Left renal cortex interstitium (tissue), 4 donors: Measurements from ENCODE around the gene PRSS53. TPM values are rescaled to one million over a fixed set of nuclear protein-coding genes. Genes with fewer than 3 reads are reported as not detected.
"Not testable (repeated sequence)": the region's sequence is repeated elsewhere in the genome, so short reads cannot be mapped to it uniquely, and the experiment has no call there.

Source experiments
- DNase-seq, 4 donors: peaks; one replicate each; pipeline ENCODE4 v3.0.0-alpha.2; 2013; ENCODE audit warnings: low read depth in 4 of 4, low spot score in 2 of 4, missing footprints in 1 of 4
- polyA plus RNA-seq, 4 donors: library from polyadenylated mRNA; unstranded; fragments of 120-200 nt; gene quantifications; one replicate each; pipeline ENCODE4 v1.2.1, GENCODE V29; 2013; ENCODE audit not compliant: insufficient read length in 4 of 4

PRSS53 gene
- polyA plus RNA-seq, 4 donors = 0.48 to 2.1 (median 1.3) TPM

GRCh38 chr16:31118223-31119155 is 29.7 kb upstream of the PRSS53 start:
- no peak for DNase-seq

DNA sequence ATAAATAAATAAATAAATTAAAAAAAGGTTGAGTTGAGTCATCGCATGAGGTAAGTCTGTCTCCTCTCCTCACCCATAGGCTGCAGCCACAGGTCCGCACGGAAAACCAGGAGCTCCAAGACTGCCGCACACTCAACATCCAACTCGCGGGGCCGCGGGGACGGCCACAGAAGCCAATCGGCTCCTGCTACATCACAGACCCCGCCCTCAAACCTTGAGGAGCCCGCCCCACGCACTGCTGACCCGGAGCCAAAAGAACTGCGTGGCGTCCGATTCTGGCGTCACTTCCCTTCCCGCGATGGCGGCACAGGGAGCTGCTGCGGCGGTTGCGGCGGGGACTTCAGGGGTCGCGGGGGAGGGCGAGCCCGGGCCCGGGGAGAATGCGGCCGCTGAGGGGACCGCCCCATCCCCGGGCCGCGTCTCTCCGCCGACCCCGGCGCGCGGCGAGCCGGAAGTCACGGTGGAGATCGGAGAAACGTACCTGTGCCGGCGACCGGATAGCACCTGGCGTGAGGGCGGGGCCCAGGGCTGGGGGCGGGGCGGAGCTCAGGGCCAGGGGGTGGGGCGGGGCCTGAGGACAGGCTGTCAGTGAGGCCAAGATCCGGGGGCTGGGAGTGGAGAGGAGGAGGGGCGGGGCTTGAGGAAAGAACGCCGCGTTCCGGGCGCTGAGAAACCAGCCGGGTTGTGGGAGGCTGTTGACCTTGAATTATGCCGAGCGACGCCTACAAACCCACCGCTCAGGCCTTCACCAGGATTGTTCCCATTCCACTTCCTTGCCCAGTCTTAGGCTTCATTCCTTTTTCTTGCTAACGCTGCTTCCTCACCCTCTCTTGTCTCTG is 28.9 kb upstream of the PRSS53 start, which contains the start of gene KAT8:
Gene KAT8 (plus strand): TSS at position 281 of the 839 bp plus-strand sequence. CDS start 18 bp downstream, at position 299.
- peak; percentile 87 to 98 (median 94) for DNase-seq

DNA sequence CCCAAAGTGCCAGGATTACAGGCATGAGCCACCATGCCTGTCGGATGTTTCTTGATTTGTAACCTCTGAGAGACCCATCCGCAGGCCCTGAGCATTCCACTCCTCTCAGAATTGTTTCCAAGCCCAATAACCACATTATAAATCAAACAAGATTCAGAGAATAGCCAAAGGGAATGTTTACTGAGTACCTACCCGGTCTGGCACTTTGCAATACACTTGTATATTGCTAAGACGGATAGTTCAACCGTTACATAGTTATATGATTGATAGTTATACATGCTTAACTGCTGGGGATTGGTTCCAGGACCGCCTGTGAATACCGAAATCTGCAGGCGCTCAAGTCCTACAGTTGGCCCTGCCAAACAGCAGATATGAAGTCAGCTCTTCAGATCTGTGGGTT is 25.7 kb upstream of the PRSS53 start:
- no peak for DNase-seq

GRCh38 chr16:31113121-31114120 is 24.7 kb upstream of the PRSS53 start:
- no peak for DNase-seq

DNA sequence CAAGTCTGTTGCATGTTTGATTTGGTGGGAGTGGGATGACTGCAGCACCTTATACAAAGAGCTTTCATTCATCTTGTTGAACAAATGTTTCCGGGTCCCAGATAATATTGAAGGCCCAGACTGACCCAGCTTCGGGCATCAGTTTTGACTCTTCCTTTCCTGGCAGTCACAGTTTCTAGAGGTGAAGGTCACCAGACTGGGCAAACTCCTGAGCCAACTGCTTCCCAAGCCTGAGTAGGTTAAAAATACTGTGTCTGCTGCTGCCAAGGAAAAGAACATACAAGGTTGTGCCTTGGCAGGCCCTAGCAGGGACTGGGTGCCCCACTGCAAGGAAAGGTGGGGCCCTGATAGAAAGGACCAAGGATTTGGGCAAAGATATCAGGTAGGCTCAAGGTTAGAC is 24.0 kb upstream of the PRSS53 start:
- no peak for DNase-seq

GRCh38 chr16:31111881-31112466 is 23.2 kb upstream of the PRSS53 start:
- no peak for DNase-seq

DNA sequence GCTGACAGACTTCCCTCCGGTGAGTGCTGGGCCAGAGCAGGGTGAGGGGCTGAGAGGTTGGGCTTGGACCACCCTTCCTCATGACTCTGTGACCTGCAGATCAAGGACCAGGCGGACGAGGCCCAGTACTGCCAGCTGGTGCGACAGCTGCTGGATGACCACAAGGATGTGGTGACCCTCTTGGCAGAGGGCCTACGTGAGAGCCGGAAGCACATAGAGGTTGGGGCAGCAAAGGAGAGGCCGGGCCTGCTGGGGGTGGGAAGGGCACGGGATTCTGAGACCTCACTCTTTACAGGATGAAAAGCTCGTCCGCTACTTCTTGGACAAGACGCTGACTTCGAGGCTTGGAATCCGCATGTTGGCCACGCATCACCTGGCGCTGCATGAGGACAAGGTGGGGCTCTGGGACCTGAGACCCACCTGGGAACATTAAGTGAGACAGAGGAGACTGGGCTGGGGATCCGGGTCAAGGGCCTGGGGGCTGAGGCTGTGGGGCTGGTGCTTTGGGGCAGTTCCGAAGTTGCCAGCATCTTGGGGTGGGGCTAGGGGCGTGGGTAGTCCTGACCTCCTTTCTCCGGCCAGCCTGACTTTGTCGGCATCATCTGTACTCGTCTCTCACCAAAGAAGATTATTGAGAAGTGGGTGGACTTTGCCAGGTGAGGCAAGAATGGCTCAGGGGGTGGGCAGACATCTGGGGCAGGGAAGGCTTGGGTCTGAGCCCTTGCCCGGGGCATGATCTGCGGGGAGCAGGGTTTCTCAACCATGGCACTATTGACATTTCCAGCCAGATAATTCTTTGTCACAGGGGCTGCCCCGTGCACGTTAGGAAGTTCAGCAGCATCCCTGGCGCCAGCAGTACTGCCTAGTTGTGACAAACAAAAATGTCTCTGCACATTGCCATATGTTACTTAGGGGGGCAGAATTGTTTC is 21.6 kb upstream of the PRSS53 start:
- DNase-seq = no peak

GRCh38 chr16:31109622-31110021 is 20.9 kb upstream of the PRSS53 start:
- DNase-seq = no peak

- no peak for DNase-seq
Observed at GRCh38 chr16:31108794-31109558, 20.2 kb upstream of the PRSS53 start.

DNA sequence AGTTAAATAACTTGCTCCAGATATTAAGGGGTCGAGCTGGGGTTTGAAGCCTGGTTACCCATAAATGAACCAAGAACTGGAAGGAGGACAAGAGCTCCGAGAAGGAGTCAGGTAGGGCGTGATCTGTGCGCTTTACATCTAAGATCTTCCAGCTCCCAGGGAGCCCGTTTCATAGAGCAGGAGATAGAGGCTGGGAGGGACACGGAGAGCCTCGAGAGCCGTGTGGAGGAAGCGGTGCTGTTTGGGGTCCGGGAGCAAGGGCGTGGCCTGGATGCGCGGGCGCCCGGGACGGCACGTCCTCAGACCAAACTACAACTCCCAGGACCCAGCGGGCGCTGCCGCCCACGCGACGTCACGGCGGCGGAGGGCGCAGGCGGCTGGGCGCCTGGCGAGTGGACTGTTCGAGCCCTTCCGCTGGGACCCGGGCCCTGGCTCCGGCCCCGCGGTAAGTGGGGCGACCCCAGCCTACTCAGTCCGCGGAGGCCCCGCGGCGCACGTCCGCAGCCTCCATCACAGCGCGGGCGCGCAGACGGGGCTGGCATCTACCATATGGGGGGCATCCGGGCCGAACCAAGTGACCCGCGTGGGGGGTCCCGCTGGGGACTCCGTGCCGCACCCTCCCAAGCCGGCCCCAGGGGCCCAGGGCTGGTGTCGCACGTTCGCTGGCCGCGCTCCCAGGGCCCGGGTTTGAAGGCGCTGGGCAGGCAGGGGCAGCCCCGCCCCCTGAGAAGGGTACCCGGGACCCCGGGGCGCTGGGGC is 19.5 kb upstream of the PRSS53 start, which contains the start of gene BCKDK:
Gene BCKDK (plus strand): TSS at position 352 of the 759 bp plus-strand sequence. CDS start 838 bp downstream, outside the sequence.
- DNase-seq = no peak

DNA sequence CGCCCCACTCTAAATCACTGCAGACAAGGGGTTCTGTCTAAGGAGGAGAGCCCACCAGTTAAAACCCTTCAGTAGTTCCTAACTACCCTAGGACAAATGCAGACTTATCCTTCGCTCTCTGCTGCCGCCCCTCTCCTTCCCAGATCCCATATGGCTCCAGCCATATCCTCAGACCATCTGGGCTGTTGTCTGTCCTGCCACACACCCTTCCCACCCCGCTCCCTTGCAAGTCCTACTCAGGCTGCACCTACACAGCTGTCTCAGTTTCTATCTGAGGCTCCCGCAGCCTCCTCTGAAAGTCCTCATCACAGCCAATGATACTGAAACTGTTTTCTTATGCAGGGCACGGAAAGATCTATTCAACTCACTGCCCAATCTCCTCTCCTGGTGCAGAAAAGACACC is 18.7 kb upstream of the PRSS53 start:
- DNase-seq = no peak

- no peak for DNase-seq
Observed at GRCh38 chr16:31106509-31107464, 18.0 kb upstream of the PRSS53 start.

- no peak for DNase-seq
Observed at GRCh38 chr16:31105677-31106213, 17.0 kb upstream of the PRSS53 start.

DNA sequence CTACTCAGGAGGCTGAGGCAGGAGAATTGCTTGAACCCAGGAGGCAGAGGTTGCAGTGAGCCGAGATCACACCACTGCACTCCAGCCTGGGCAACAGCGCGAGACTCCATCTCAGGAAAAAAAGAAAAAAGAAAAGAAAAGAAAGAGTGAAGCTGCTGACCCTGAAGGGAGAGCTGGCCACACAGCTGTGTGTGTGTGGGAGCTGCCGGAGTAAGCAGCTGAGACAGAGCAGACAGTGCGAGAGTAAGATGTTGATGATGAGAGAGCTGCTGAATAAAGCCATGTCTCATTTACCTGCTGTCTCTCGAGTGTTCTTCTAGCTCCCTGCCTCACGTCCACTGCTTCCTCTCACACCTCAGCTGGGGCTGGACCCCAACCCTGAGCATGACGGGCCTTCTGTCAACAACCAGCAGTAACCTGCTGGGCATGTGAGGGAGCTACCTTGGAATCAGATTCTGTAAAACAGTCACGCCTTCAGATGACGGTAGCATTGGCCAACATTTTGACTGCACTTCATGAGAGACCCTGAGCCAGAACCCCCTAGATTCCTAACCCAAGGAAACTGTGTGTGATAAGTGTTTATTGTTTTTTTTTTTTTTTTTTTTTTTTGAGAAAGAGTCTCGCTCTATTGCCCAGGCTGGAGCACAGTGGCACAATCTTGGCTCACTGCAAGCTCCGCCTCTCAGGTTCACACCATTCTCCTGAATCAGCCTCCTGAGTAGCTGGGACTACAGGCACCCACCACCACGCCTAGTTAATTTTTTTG is 12.3 kb upstream of the PRSS53 start:
- not testable (repeated sequence) for DNase-seq
